Suppressor macrophage treated with lipopolysaccharide for 1 hour (primary cell): Measurements from ENCODE around the gene SEBOX.
A peak's percentile ranks its signal among the peaks of the same experiment; 100 is the strongest.

Experiments used
- DNase-seq, 3 donors: peaks; one replicate each; pipeline ENCODE4 v3.0.0-alpha.2; 2020 to 2022

SEBOX gene

DNA sequence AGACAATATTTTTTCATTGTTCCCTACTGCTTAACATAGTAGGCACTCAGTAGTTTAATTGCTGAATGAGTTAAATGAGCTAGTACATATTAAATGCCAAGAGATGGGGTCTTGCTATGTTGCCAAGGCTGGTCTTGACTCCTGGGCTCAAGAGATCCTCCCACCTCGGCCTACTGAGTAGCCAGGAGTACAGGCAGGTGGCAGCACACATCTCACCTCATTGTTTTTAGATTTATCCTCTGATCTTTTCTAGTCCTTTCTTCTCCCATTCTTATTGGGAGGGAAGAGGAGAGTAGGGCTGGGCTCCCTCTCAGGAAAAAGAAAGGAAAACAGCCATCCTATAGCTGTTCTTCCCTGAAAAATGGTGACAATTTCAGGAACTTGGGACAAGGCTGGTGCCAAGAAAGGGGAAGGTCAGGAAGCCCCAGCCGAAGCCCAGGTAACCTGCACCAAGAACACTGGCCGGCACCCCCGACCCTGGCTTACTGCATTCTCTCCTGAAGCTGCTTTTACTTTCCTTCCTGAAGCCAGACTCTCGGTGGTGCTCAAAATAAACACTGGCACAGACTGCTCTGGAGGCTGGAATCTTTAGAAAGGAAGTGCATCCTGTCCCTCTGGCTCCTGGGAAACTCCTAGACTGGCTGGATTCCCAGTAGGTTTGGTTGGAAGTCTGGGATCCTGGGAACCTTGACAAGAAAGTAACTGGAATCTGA is 26.8 kb downstream of the SEBOX start:
- no peak for DNase-seq

DNA sequence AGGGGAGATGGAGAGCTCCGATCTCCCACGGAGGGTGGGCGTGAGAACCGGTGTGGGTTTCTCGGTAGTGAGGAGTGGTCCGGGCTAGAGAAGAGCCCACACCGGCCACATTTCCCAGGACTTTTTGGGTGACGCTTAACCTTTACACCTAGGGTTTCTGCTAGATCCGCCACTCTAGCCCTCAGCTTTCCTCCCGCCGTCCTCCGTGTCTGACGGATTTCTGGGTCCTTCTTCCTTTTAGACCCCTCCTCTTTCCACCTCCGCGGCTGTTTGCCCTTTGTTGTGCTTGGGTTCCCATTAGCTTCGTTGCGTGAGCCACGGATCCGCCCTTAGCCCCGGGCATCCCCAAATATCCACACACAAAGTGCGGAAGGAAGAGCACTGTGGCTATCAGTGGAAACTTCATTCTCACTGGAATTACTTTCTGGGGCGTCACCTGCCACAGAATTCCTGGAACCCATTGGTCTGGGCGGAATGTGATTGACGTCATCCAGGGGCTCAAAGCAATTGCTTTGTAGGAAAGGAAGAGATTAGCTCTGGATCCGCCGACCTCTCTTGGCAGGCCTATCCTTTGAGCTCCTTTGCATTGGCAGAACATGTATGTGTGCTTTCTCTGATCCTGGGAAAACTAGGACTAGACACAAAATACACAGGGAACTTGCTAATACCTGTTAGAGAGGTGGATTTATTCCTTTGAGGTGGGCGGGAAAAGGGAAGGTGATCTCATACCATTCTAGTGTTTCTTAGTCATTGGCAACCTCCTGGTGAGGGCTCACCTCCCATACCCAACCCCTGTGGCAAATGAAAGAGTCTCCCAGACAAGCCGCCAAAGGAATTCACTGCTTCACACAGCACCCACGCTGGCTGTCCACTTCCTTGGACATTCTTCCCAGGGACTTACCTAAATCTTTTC is 28.8 kb downstream of the SEBOX start:
- DNase-seq, result peak; percentile 67 to 81 (median 73)

DNA sequence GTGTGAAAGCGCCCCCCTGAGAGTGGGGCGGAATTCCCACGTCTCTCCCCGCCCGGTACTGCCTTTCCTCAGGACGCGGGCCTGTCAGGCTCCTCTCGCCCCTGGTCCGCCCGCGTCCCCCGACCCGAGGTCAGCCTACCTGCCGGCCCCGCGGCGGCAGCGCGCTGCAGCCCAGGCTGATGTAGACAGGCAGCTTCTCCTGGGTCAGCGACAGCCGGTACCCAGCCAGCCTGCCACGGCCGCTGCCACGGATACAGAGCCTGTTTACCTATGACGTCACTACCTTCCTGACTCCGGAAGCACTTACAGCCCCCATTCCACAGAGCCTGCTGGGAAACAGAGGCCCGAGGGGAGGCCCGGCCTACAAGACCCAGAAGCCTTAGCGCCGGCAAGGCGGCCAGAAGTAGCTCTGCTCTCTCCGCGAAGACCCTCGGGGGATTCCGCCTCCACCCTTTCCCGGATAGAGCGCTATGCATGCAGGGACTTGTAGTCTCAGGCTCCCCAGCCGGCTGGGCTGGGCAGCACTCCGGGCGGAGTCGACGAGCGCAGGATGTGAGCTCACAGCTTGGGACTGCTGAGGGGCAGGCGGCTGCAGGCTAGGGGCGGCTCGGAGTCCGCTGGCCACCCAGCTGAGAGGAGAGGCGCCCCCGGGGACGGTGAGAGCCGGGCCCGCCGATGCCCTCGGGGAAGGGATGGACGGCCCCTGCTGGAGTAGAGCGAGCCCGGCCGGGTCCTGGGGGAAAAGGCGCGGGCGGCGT is 29.6 kb downstream of the SEBOX start, which contains the start of the genes IFT20 and TNFAIP1:
TSS of gene IFT20 (minus strand) at position 272 of the 758 bp plus-strand sequence. CDS start 3,487 bp downstream, outside the sequence.
TSS of gene TNFAIP1 (plus strand) at position 561 of the 758 bp plus-strand sequence. CDS start 3,761 bp downstream, outside the sequence.
- peak; percentile 99 to 100 (median 99) for DNase-seq

DNA sequence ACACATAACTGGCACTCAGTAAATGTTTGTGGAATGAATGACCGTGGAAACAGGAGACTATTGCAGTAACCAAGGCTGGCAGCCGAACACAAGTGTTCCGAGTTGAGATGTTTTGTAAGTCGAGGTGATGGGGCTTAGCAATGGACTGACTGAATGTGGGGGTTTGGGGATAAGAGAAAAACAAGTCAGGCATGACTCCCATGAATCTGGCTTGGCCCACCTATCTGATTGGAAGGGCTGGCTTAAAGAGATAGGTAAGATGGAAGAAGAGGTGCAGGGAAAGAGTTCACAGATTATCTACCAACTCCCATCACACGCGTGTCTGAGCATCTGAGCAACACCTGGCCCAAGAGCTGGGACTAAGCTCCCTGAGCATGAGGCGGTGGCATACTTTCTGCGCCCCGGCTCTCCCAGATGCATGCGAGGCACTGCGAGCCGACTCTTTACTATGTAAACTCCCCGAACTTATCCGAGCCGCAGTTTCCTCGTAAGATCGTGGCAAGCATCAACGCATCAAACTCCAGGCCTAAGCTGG is 30.3 kb downstream of the SEBOX start:
- DNase-seq, result no peak

DNA sequence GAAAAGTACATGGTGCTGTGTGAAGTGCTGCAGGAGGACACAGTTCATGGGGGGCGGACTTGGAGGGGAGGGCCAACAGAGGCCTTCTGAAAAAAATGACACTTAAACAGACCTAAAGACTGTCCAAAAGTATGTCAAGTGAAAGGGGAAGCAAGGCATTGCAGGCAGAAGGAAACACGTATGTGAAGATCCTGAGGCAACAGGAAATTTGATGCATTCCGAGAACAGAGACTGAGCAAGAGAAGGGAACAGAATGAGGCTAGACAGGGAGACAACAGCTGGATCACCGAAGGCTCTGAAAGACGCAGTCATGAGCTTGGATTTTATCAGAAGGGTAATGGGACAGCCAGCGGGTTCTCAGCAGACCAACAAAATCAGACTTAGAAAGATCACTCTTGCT is 30.8 kb downstream of the SEBOX start:
- DNase-seq, result peak; percentile 36 to 60 (median 43)

DNA sequence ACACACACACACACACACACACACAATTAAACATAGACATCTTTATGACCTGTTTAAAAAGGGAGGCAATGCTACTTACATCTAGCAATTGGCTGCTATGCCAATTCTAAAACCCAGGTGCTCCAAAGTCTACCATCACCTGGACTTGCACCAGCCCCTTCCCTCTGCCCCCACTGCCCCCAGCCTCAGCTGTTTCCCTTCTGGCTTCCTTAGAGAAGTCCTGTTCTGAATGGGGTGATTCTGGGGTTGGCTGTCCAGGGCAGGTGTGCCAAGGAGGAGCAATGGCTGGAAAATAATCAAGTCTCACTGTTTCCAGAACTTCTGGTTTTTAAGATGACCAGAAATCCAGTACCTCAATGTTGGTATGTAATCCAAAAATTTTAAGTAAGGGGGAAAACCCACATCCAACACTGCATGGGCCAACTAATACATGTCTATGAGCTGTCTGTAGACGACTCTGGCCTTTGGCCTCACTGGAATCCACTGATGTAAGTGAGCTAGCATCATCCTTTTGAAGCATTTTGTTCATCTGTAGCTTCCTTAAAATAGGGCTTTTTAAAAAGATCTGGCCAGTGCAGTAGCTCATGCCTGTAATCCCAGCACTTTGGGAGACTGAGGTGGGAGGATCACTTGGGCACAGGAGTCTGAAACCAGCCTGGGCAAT is 31.8 kb downstream of the SEBOX start:
- DNase-seq, result no peak

DNA sequence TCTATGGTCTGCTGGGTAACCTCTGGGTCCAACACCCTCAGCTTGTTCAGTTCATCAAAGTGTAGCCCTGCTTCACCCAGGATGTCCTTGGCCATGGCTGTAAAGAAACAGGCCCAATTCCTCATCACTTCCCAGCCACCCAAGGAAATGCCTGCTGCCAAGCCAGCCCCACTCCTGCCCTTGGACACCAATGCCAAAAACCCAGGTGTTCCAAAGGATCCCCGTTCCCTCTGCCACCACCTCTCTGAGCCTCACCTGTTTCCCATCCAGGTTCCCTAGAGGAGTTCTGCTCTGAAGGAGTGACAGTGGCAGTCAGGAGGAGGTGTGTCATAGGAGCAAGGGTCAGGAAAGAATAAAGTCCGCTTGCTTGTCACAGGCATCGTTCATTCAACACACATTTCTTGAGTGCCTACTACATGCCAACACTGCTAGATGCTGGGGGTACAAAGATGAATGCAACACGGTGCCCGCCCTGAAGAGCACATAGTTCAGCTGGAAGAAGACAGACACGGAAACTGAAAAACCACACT is 33.0 kb downstream of the SEBOX start:
- DNase-seq, result no peak

DNA sequence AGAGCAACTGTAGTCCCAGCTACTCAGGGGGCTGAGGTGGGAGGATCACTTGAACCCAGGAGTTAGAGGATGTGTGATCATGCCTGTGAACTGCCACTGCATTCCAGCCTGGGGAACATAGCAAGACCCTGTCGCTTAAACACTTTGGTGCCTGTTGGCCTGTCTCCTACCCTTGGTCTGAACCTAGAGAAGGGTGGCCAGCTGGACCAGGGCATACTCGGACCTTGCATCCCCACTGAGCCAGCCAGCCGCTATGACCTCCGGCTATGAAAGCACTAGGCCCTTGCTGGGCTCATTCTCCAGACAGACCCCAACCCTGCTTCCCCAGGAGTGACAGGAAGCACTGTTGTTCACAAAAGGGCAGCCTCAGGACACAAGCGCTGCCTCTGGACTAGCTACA is 34.3 kb downstream of the SEBOX start:
- DNase-seq, result no peak

DNA sequence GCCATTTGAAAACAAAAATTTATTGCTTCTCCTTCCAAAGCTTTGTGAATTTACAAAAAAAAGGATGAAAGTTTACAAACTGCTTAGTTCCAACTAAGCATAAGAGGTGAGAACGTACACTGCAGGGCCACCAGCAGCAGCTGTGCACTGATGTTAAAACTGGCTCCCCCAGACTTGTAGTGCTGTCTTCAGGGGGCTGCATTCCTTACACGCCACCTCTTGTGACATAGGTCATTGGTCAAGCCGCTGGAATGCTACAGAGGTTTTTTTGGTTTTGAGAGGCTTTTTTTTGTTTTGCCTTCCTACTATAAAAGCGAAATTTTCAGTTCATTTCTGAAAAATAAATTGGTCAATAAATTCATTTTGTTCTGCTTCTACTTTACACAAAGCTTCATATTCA is 36.7 kb downstream of the SEBOX start:
- DNase-seq, result no peak

DNA sequence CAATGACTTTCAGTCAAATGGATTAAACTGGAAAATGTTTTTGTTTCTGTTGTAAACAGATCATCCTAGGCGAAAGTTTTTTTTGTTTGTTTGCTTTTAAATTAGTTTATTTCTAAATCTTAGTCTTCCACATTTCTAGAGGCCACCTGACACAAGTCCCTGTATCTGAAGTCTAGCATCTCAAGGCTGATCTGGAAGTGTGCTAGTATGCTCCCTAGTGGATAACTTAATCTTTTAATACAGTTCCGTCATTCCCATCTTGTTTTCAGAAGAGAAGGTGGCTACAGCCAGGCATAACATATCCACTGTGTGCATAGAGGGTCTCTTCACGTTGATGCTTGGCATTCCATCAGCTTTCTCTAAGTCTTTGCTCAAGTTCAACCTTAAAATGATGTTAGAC is 37.3 kb downstream of the SEBOX start:
- DNase-seq, result no peak

DNA sequence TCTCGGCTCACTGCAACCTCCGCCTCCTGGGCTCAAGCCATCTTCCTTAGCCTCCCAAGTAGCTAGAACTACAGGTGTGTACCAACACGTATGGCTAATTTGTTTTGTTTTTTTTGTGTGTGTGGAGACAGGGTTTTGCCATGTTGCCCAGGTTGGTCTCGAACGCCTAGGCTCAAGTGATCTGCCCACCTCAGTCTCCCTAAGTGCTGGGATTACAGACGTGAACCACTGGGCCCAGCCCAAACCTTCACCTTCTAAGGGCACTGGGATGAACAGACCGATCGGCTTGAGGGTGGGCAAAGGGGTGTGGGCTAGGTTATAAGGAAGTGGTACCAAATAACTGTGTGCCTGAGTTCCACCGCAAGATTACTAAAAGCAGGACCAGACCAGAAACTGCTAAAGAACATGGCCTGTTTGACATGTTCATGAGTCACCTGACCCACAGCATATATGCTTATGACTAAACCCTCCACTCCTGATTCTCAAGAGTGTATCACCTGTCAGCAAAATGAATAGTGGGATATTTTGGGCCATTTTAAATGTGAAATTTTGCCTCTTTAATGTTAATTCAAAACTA is 37.9 kb downstream of the SEBOX start:
- DNase-seq, result no peak

DNA sequence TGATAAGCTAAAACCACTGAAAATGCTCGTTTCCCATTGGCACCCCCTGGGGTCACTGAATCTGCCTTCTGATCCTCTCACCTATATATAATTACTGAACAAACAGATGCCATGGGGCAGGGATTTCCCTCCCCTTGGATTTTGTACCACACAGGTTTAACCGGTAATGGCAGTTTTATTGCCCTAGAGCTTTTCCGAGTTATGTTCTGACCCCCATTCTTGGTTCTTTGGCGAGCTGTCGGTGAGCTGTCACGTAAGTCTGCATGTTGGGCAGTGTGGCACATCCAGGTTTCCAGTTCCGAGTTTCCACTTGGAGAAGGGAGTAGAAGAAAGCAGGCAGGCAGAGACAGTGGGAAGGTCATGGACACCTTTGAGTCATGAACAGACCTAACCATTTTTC is 38.9 kb downstream of the SEBOX start:
- no peak for DNase-seq

DNA sequence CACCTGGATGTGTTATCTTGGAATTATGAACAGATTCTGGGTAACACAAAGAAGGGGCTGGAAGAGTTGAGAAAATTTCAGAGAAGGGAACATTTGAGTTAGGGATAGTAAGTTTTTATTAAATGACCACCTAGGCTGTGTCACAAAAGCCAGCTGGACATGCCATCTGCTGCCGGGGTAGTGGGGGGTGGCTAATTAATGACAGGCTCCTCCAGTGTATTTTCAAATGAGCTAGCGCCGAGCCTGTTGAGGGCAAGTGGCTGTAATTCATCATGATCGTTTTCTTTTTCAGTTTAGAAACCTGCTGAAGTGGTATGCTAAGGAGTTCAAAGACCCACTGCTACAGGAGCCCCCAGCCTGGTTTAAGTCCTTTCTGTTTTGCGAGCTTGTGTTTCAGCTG is 39.8 kb downstream of the SEBOX start:
- DNase-seq, result no peak

DNA sequence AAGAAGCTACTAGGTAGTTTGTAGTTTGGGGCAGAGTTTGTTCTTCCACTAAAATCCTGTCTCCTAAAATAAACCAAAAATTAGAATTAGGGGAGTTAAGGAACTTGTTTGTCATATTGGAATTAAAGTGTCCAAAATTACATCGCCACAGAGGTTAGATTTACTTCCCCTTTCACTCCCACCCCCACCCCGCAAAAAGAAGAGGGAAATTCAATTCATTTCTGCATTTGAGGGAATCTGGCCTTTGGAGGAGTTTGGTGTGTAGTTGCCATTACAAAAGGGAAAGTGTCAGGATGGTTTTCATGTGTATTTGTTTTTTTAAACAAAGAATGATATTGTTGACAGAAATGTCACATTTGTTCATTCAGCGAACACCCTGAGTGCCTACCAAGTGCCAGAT is 40.2 kb downstream of the SEBOX start:
- peak; percentile 48 to 70 (median 66) for DNase-seq

DNA sequence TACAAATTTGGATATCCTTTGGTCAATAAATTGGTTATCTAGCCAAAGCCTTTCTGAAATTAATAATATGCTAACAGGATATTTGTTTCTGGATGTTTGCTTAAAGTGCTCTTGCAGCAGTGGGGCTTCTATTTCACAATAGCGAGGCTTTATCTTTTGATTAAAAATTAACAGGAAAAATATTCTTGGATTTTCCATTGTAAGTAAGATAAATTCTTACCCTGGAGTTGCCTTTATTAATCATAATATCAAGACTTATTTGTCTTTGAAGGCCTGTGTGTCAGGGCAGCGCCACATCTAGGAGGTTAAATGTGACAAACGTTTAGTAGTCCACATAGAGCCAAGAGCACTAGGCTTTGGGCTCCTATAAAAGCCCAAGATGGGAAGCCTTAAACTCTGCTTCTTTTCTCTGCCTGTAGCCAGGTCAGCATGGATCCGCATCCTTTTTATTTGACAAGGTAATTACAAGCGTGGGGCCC is 40.7 kb downstream of the SEBOX start:
- no peak for DNase-seq

DNA sequence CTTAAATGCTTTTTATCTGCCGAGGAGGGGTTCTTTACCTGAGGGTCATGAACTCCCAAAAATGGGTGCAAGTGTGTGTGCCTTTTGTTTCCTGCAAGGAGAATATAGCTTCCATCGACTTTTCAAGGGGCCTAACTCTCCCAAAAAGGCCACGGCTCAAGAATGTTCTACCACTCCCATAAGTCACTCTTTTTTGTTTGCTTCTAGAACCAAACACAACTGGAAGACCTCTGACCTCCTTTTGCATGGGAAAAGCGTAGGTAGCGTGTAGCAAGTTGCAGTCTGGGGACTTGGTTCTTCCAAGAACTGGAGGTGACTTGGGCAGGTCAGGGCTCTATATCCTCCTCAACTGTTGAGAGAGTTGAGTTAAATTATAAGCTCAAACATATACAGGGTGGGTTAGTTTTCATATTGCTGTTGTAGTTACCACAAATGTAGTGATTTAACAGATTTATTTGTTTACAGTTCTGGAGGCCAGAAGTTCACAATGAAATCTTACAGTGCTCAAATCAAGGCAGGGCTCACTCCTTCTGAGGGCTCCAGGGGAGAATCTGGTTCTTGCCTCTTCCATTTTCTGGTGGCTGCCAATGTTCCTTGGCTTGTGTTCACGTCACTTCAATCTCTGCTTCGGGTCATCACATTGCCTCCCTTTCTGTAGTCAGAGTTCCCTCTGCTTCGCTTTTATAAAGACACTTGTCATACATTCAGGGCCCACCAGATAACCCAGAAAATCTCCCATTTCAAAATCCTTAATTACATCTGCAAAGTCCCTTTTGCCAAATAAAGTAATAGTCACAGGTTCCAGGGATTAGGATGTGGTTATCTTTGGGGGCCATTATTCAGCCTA is 44.6 kb downstream of the SEBOX start:
- no peak for DNase-seq

DNA sequence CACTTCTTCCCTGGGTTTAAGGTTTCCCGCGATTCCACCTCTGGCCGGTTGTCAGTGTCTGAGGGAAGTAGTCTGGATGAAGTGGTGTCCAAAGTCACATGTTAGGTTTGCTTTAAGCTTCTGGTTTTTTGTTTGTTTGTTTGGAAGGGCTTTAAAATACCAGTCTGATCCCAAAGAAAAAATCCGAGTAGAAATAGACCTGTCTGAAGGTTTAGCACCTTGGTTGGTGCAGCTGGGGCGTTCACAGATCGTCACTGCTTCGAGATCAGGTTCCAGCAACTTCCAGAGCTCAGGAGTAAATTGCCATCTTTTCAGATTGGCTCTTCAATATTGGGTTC is 45.4 kb downstream of the SEBOX start:
- DNase-seq, result no peak

DNA sequence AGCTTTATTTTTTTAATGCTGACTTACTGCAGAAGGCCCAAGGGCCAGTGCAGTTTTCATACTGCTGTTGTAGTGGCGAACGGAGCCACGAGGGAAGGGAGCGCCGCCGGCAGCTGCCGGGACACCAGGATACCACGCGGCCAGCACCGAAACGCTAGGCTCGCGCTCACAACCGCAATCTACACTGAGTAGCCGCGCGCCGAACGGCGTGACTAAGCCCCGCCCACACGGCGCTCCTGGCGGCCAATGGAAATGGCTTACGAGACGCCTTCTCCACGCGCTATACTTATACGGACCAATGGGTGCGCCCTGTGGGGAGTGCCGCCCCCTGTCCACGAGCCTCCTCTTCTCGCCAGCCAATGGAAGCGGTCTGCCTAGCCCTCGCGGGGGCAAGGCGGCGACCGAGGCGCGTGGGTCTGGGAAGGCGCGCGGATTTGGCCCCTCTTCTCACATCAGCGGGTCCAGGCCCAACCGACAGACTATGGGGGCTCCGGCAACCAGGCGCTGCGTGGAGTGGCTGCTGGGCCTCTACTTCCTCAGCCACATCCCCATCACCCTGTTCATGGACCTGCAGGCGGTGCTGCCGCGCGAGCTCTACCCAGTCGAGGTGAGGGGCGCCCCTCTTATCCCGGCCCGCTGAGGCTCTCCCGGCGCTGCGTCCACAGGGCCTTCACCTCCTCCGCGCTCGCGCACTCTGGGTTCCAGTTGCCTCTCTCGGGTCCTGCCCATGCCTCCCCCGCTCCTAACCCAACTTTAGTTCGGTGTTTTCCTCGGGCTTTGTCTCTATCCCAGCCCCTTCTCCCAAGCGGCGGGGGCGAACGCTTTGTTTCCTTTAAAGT is 46.0 kb downstream of the SEBOX start, which contains the start of gene TMEM97:
TSS of gene TMEM97 (plus strand) at position 442 of the 839 bp plus-strand sequence. CDS start at position 482, 40 bp downstream.
- DNase-seq, result peak; percentile 98 to 99 (median 99)

DNA sequence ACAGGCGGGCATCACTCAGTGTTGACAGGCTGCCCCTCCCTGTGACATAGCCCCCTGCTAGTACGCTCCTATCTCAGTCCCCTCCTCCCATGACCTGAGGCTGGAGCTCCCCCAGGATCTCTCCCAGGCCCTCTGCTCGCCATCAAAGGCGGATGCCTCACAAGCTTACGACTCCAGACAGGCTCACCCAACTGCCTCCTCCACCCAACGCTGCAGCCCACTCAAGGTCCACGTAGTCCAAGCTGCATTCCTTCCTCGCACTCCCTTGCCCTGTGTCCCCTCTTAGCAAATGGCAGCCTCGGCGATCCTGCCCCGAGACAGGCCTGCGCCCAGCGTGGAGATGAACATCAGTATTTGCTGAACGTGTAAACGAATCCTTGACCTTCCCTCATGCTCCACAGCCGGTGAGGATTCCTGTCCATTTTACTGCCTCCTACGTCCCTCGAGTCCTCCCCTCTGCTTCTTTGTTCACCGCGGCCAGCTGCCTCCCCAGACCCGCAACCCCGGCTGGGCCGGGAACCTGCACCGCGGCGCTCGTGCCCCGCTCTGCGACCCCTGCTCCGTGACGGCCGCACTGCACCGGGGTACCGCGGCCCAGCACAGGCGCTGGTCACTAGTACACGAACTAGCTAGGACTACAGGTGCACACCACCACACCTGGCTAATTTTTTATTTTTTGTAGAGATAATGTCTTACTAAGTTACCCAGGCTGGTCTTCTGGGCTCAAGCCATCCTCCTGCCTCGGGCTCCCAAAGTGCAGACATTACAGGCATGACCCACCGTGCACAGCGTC is 46.8 kb downstream of the SEBOX start:
- no peak for DNase-seq
